Measurements from ENCODE around the gene ZNF576.

Gene ZNF576

GRCh38 chr19:43639519-43640423 is 43.4 kb downstream of the ZNF576 start, which contains the start of gene CADM4:
Gene CADM4, minus strand, starts transcription at chr19:43639850. Its CDS starts 60 bp downstream, at chr19:43639790.
- no peak within 1 kb of the TSS for H3K27ac ChIP-seq
- TF ChIP-seq ZFX (IDR thresholded peaks at IDR 0.05; ENCODE audit: borderline replicate concordance) (no peak), CTCF (IDR thresholded peaks at IDR 0.05) (no peak)

GRCh38 chr19:43640424-43640757 is 44.0 kb downstream of the ZNF576 start:
- no peak overlapping the region for H3K27ac ChIP-seq
- TF ChIP-seq CTCF (IDR thresholded peaks at IDR 0.05) (no peak), ZFX (IDR thresholded peaks at IDR 0.05; ENCODE audit: borderline replicate concordance) (no peak)

DNA sequence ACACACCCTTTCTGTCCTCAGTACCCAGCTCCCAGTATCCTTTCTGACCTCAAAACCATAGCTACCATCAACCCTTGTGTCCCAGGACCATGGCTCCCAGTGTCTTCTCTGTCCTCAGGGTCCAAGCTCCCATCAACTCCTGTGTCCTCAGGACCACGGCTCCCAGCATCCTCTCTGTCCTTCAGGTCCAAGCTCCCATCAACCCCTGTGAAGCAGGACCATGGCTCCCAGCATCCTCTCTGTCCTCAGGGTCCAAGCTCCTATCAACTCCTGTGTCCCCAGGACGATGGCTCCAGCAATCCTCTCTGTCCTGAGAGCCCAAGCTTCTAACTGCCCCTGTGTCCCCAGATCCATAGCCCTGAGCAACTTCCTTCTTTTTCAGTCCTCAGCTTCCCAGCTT is 44.9 kb downstream of the ZNF576 start:
- H3K27ac ChIP-seq = no peak overlapping the region
- TF ChIP-seq CTCF (IDR thresholded peaks at IDR 0.05) = no peak
- no peak for TF ChIP-seq ZFX (IDR thresholded peaks at IDR 0.05; ENCODE audit: borderline replicate concordance)

GRCh38 chr19:43642531-43642930 is 46.1 kb downstream of the ZNF576 start:
- no peak overlapping the region for H3K27ac ChIP-seq
- TF ChIP-seq ZFX (IDR thresholded peaks at IDR 0.05; ENCODE audit: borderline replicate concordance) (no peak), CTCF (IDR thresholded peaks at IDR 0.05) (no peak)

GRCh38 chr19:43643326-43643725 is 46.9 kb downstream of the ZNF576 start:
- no peak for TF ChIP-seq CTCF (IDR thresholded peaks at IDR 0.05)
- TF ChIP-seq ZFX (IDR thresholded peaks at IDR 0.05; ENCODE audit: borderline replicate concordance) = no peak
- H3K27ac ChIP-seq = no peak overlapping the region

DNA sequence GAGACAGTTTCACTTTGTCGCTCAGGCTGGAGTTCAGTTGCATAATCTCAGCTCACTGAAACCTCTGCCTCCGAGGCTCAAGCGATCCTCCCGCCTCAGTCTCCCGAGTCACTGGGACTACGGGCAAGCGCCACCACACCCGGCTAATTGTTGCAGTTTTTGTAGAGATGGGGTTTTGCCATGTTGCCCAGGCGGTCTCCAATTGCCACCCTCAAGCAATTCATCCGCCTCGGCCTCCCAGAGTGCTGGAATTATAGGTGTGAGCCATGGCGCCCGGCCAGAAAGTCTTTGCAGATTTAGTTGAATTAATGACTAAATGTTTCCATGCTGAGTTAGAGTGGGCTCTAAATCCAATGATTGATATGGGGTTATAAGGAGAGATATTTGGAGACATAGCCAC is 47.8 kb downstream of the ZNF576 start:
- TF ChIP-seq CTCF (IDR thresholded peaks at IDR 0.05) (no peak), ZFX (IDR thresholded peaks at IDR 0.05; ENCODE audit: borderline replicate concordance) (no peak)
- H3K27ac ChIP-seq = no peak overlapping the region

- TF ChIP-seq CTCF (IDR thresholded peaks at IDR 0.05) = no peak
- TF ChIP-seq ZFX (IDR thresholded peaks at IDR 0.05; ENCODE audit: borderline replicate concordance) = no peak
- no peak overlapping the region for H3K27ac ChIP-seq
Measured at GRCh38 chr19:43648633-43649032, 52.2 kb downstream of the ZNF576 start.

Measured in 22Rv1 (cell line).